ENCODE data around the gene CTAG1B. TPM values are rescaled to one million over a fixed set of nuclear protein-coding genes. Genes with fewer than 3 reads are reported as not detected.

CTAG1B gene
- total and polyA plus RNA-seq, 2 donors (not counting 3 experiments of a cell fraction or from before 2014, with no cell fraction given): not detected

DNA sequence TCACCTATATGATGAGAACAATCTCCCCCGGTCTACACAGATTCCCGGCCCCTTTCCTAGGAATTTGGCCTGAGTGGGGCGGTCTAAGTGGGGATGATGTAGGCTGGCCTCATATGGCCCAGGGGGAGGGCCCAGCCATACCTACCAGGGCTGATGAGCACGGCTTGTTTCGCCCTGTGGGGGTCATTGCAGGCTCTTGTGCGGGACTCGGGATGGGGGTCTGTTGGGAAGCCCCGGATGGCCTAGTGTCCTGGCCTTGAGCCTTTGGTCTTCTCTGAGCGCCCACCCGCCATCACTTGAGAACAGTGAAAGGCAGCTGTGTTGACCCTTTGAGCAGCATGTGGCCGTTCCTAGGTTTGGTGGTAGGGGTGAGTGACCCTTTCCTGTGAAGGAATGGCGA lies 39.1 kb upstream of the CTAG1B start:
- H3K4me1 ChIP-seq (ENCODE audit: control insufficient read depth, extremely low read depth, insufficient read depth, low read length): no peaks in the 10 kb centered on the region
- no peak overlapping the region for H2AFZ ChIP-seq (ENCODE audit: low read depth, low read length)
- no peaks in the 10 kb centered on the region for H3K36me3 ChIP-seq (ENCODE audit: control insufficient read depth in 2 of 2, extremely low read depth in 1 of 2, insufficient read depth in 2 of 2, low read length in 2 of 2)
- H3K9me1 ChIP-seq (replicated peaks; ENCODE audit: control insufficient read depth, extremely low read depth, insufficient read depth, low read length): no peaks in the 10 kb centered on the region
- intact Hi-C loops (cut with micrococcal nuclease) (no loop called here), dilution Hi-C loops (cut with MboI; ENCODE audit: extremely low pct_ligation_motif_present, low sequenced_read_pairs) (no loop called here)
- H3K27me3 ChIP-seq (ENCODE audit: control insufficient read depth in 2 of 2, insufficient read depth in 2 of 2, low read length in 2 of 2): peaks cover 0 to 1% of the 10 kb centered on the region in 2 experiments
- H3K9ac ChIP-seq (replicated peaks; ENCODE audit: extremely low read depth, insufficient read depth, low read length): no peak overlapping the region
- H3K4me2 ChIP-seq (ENCODE audit: insufficient read depth, low read length): no peak overlapping the region
- H3K9me3 ChIP-seq (replicated peaks; ENCODE audit: control insufficient read depth, insufficient read depth, low read length): no peaks in the 10 kb centered on the region
- TF ChIP-seq, protein P1, sequence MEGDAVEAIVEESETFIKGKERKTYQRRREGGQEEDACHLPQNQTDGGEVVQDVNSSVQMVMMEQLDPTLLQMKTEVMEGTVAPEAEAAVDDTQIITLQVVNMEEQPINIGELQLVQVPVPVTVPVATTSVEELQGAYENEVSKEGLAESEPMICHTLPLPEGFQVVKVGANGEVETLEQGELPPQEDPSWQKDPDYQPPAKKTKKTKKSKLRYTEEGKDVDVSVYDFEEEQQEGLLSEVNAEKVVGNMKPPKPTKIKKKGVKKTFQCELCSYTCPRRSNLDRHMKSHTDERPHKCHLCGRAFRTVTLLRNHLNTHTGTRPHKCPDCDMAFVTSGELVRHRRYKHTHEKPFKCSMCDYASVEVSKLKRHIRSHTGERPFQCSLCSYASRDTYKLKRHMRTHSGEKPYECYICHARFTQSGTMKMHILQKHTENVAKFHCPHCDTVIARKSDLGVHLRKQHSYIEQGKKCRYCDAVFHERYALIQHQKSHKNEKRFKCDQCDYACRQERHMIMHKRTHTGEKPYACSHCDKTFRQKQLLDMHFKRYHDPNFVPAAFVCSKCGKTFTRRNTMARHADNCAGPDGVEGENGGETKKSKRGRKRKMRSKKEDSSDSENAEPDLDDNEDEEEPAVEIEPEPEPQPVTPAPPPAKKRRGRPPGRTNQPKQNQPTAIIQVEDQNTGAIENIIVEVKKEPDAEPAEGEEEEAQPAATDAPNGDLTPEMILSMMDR (IDR thresholded peaks at IDR 0.05; ENCODE audit: extremely low read depth in 1 of 2, insufficient read depth in 1 of 2, low read depth in 1 of 2, low read length in 2 of 2): no peak
- TF ChIP-seq FOS (IDR thresholded peaks at IDR 0.05; ENCODE audit: borderline replicate concordance, insufficient read depth, low read length): no peak
- TF ChIP-seq GATA2 (IDR thresholded peaks at IDR 0.05; ENCODE audit: insufficient read depth, insufficient read length, low read depth, low read length): no peak
- TF ChIP-seq POLR2A (IDR thresholded peaks at IDR 0.05; ENCODE audit: low read depth, low read length): no peak
- TF ChIP-seq, protein P2, sequence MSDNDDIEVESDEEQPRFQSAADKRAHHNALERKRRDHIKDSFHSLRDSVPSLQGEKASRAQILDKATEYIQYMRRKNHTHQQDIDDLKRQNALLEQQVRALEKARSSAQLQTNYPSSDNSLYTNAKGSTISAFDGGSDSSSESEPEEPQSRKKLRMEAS (IDR thresholded peaks at IDR 0.05; ENCODE audit: insufficient read depth, insufficient read length): no peak
- no peak for TF ChIP-seq EZH2 (IDR thresholded peaks at IDR 0.05; ENCODE audit: borderline replicate concordance, low read depth, low read length, severe bottlenecking)
- no peak for TF ChIP-seq MYC (IDR thresholded peaks at IDR 0.05; ENCODE audit: low read depth, low read length)
- no peak for TF ChIP-seq JUN (IDR thresholded peaks at IDR 0.05; ENCODE audit: borderline replicate concordance, insufficient read depth, insufficient read length, low read depth)
- no peak for TF ChIP-seq POLR2AphosphoS5 (IDR thresholded peaks at IDR 0.05; ENCODE audit: insufficient read depth, low read depth, low read length)
- POLR2A ChIA-PET: no interaction called here
- FAIRE-seq (no peak), DNase-seq (ENCODE audit: low read depth, low spot score) (no peak)
- no TSS peak for BruUV-seq (replicated peaks)
- H3K79me2 ChIP-seq (ENCODE audit: control insufficient read depth, insufficient read depth, low read length): no peaks in the 10 kb centered on the region
- H3K27ac ChIP-seq (ENCODE audit: insufficient read depth, low read depth, low read length): no peak overlapping the region
- no peaks in the 10 kb centered on the region for H4K20me1 ChIP-seq (replicated peaks; ENCODE audit: control insufficient read depth, extremely low read depth, insufficient read depth, low read length)
- no peak overlapping the region for H3K4me3 ChIP-seq (replicated peaks in 1 of 3; ENCODE audit: insufficient read depth in 1 of 3, low read depth in 1 of 3, low read length in 3 of 3)
- CTCF ChIA-PET: no interaction called here
